ENCODE data around the gene ACIN1.

The ACIN1 gene, protein sequence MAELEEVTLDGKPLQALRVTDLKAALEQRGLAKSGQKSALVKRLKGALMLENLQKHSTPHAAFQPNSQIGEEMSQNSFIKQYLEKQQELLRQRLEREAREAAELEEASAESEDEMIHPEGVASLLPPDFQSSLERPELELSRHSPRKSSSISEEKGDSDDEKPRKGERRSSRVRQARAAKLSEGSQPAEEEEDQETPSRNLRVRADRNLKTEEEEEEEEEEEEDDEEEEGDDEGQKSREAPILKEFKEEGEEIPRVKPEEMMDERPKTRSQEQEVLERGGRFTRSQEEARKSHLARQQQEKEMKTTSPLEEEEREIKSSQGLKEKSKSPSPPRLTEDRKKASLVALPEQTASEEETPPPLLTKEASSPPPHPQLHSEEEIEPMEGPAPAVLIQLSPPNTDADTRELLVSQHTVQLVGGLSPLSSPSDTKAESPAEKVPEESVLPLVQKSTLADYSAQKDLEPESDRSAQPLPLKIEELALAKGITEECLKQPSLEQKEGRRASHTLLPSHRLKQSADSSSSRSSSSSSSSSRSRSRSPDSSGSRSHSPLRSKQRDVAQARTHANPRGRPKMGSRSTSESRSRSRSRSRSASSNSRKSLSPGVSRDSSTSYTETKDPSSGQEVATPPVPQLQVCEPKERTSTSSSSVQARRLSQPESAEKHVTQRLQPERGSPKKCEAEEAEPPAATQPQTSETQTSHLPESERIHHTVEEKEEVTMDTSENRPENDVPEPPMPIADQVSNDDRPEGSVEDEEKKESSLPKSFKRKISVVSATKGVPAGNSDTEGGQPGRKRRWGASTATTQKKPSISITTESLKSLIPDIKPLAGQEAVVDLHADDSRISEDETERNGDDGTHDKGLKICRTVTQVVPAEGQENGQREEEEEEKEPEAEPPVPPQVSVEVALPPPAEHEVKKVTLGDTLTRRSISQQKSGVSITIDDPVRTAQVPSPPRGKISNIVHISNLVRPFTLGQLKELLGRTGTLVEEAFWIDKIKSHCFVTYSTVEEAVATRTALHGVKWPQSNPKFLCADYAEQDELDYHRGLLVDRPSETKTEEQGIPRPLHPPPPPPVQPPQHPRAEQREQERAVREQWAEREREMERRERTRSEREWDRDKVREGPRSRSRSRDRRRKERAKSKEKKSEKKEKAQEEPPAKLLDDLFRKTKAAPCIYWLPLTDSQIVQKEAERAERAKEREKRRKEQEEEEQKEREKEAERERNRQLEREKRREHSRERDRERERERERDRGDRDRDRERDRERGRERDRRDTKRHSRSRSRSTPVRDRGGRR

GRCh38 chr14:23094666-23095195 is at the start of gene ACIN1:
Gene ACIN1 (minus strand): TSS chr14:23095136. CDS start chr14:23095112, 24 bp downstream.
- H3K9me3 Mint-ChIP-seq = no peaks in the 10 kb centered on the region
- peaks cover 30% of the 10 kb centered on the region for H3K4me1 Mint-ChIP-seq
- H3K27ac Mint-ChIP-seq = no peak within 1 kb of the TSS
- no peak within 1 kb of the TSS for H3K4me3 Mint-ChIP-seq
- peaks cover 32% of the 10 kb centered on the region for H3K36me3 Mint-ChIP-seq
- no peaks in the 10 kb centered on the region for H3K27me3 Mint-ChIP-seq
- ATAC-seq = peak; percentile 62

GRCh38 chr14:23143911-23144310 is 49.0 kb upstream of the ACIN1 start:
- H3K4me3 Mint-ChIP-seq = no peak overlapping the region
- H3K27me3 Mint-ChIP-seq = no peaks in the 10 kb centered on the region
- H3K9me3 Mint-ChIP-seq = peaks cover 3% of the 10 kb centered on the region
- no peaks in the 10 kb centered on the region for H3K36me3 Mint-ChIP-seq
- H3K4me1 Mint-ChIP-seq = no peaks in the 10 kb centered on the region
- H3K27ac Mint-ChIP-seq = no peak overlapping the region
- ATAC-seq = no peak

DNA sequence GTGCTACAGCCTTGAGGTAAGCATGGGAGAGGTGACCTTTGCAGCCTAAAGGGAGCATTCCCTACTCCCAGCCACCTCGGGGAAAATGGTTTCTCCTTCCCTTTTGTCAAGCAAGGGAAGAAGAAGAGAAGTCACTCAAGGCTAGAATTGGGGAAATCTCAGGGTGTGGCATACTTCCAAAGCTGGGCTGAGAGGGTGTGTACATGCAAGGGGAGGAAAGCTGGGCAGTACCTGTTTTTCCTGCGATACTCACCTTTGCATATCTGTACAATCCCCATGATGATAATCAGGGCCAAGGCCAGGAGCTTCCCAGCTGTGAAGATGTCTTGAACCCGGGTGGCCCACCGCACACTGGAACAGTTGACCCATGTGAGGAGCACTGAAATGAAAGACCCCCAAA is 47.9 kb upstream of the ACIN1 start:
- H3K9me3 Mint-ChIP-seq = no peaks in the 10 kb centered on the region
- no peaks in the 10 kb centered on the region for H3K36me3 Mint-ChIP-seq
- H3K4me3 Mint-ChIP-seq = no peak overlapping the region

GRCh38 chr14:23141706-23142444 is 46.9 kb upstream of the ACIN1 start:
- no peaks in the 10 kb centered on the region for H3K4me1 Mint-ChIP-seq
- no peaks in the 10 kb centered on the region for H3K36me3 Mint-ChIP-seq
- no peaks in the 10 kb centered on the region for H3K27me3 Mint-ChIP-seq
- H3K9me3 Mint-ChIP-seq = no peaks in the 10 kb centered on the region
- no peak overlapping the region for H3K27ac Mint-ChIP-seq
- H3K4me3 Mint-ChIP-seq = no peak overlapping the region
- ATAC-seq = no peak

More for the DNA sequence above, 47.9 kb upstream of the ACIN1 start:
- no peak for ATAC-seq
- Mint-ChIP-seq H3K27me3 (no peaks in the 10 kb centered on the region), H3K27ac (no peak overlapping the region), H3K4me1 (no peaks in the 10 kb centered on the region)

GRCh38 chr14:23140371-23140770 is 45.4 kb upstream of the ACIN1 start:
- Mint-ChIP-seq H3K9me3 (no peaks in the 10 kb centered on the region), H3K4me3 (no peak overlapping the region), H3K4me1 (no peaks in the 10 kb centered on the region), H3K27me3 (no peaks in the 10 kb centered on the region), H3K36me3 (no peaks in the 10 kb centered on the region), H3K27ac (no peak overlapping the region)
- ATAC-seq = no peak

DNA sequence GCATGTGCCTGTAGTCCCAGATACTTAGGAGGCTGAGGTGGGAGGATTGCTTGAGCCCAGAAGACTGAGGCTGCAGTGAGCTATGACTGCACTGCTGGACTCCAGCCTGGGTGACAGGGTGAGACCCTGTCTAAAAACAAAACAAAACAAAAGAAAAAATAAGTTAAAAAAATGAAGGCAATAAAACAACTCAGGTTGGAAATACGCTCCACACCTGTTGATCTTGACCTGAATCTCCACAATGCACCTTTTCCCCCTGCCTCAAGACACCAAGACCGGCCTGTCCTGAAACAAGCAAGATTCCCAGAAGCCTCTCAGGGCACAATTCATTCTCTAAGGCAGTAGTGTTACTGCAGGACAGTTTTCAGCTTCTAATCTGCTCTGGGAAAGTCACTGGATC is 44.9 kb upstream of the ACIN1 start:
- Mint-ChIP-seq H3K27ac (no peak overlapping the region), H3K36me3 (no peaks in the 10 kb centered on the region), H3K4me3 (no peak overlapping the region), H3K9me3 (no peaks in the 10 kb centered on the region), H3K4me1 (no peaks in the 10 kb centered on the region), H3K27me3 (no peaks in the 10 kb centered on the region)
- no peak for ATAC-seq

GRCh38 chr14:23137813-23138535 is 43.0 kb upstream of the ACIN1 start:
- Mint-ChIP-seq H3K36me3 (no peaks in the 10 kb centered on the region), H3K4me3 (no peak overlapping the region), H3K27ac (no peak overlapping the region), H3K4me1 (no peaks in the 10 kb centered on the region), H3K9me3 (no peaks in the 10 kb centered on the region), H3K27me3 (no peaks in the 10 kb centered on the region)
- ATAC-seq = no peak

- no peaks in the 10 kb centered on the region for H3K27me3 Mint-ChIP-seq
- no peaks in the 10 kb centered on the region for H3K4me1 Mint-ChIP-seq
- H3K36me3 Mint-ChIP-seq = no peaks in the 10 kb centered on the region
- H3K9me3 Mint-ChIP-seq = no peaks in the 10 kb centered on the region
- H3K4me3 Mint-ChIP-seq = no peak overlapping the region
- H3K27ac Mint-ChIP-seq = no peak overlapping the region
- ATAC-seq = peak; percentile 42
Measured at GRCh38 chr14:23137192-23137812, 42.4 kb upstream of the ACIN1 start.

GRCh38 chr14:23136566-23137133 is 41.7 kb upstream of the ACIN1 start:
- Mint-ChIP-seq H3K27ac (no peak overlapping the region), H3K9me3 (no peaks in the 10 kb centered on the region), H3K36me3 (no peaks in the 10 kb centered on the region), H3K4me3 (no peak overlapping the region), H3K27me3 (no peaks in the 10 kb centered on the region), H3K4me1 (no peaks in the 10 kb centered on the region)
- ATAC-seq = no peak

- no peaks in the 10 kb centered on the region for H3K27me3 Mint-ChIP-seq
- no peaks in the 10 kb centered on the region for H3K36me3 Mint-ChIP-seq
- H3K4me3 Mint-ChIP-seq = no peak overlapping the region
- H3K9me3 Mint-ChIP-seq = no peaks in the 10 kb centered on the region
- H3K27ac Mint-ChIP-seq = no peak overlapping the region
- H3K4me1 Mint-ChIP-seq = peaks cover 21% of the 10 kb centered on the region
- ATAC-seq = no peak
Measured at GRCh38 chr14:23132970-23133369, 38.0 kb upstream of the ACIN1 start.

DNA sequence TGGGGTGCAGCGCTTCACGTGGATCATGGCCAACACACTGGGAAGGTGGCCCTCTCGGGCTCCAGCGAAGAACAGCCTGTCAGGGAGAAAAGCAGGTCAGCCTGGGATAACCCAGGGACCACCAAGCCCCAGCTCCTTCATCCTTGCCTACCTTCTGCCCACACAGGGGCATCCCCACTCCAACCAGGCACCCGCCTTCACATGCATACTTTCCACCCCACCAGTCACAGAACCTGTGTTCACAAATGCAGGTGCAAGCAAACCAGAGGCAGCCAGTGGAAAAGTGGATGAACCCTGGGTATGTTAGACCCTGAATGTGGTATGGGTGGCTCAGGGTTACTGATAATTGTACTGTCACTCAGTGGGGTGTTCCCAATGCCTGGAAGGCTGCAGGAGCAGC is 36.5 kb upstream of the ACIN1 start:
- Mint-ChIP-seq H3K9me3 (no peaks in the 10 kb centered on the region), H3K36me3 (no peaks in the 10 kb centered on the region), H3K4me1 (peaks cover 24% of the 10 kb centered on the region), H3K4me3 (no peak overlapping the region), H3K27me3 (no peaks in the 10 kb centered on the region), H3K27ac (no peak overlapping the region)
- ATAC-seq = peak; percentile 37

DNA sequence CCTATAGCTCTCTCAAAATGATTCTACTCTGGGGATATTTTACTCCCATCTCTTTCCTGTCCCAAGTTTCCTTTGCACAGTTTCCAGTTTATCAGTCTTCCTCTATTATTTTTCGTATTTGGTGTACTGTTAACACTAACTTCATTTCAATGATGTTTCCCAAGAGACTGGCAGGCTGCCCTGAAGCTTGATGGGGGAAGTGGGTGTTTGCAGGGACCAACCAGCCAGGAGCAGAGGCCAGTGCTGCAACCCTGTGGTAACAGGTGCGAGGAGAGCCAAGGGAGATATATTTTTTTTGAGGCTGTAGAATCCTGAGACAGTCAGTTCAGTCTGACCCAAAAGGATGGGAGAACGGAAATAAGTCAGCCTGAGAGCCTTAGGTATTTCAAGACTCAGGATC is 35.9 kb upstream of the ACIN1 start:
- Mint-ChIP-seq H3K27ac (peak overlapping the region; percentile 2), H3K9me3 (no peaks in the 10 kb centered on the region), H3K4me3 (no peak overlapping the region), H3K36me3 (no peaks in the 10 kb centered on the region), H3K27me3 (no peaks in the 10 kb centered on the region), H3K4me1 (peaks cover 24% of the 10 kb centered on the region)
- ATAC-seq = no peak

DNA sequence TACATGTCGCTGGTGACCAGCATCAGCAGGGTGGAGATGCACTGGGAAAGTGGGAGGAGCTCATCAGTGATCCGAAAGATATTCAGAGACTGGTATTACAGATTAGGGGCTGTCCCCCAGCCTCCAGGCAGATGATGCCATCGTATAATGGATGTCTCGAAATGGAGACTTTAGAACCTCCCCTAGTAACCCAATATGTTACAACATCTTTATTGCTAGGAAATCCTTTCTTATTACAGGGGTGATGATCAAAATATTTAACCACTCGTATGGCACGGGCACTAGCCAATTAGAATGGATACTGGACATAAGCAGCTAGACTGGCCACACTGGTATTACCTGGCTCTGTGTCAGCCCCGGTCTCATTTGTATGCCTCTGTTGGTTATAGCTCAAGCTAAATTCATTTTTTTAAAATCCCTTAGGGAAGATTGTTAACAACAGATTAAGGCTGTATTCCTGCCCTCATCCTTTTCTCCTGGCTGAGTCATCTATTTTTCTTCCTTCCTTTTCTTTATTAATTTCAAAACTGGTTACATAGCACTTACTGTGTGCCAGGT is 34.9 kb upstream of the ACIN1 start:
- no peak for ATAC-seq
- no peaks in the 10 kb centered on the region for H3K27me3 Mint-ChIP-seq

More for the DNA sequence above, 34.9 kb upstream of the ACIN1 start:
- no peaks in the 10 kb centered on the region for H3K36me3 Mint-ChIP-seq
- peaks cover 24% of the 10 kb centered on the region for H3K4me1 Mint-ChIP-seq
- H3K27ac Mint-ChIP-seq = peak overlapping the region; percentile 2
- no peaks in the 10 kb centered on the region for H3K9me3 Mint-ChIP-seq
- no peak overlapping the region for H3K4me3 Mint-ChIP-seq

All from stimulated activated memory B cell treated with anti-CD40 and anti-IgM and Interleukin-4, amounts not matched to agents 10 μg/mL and 1 μg/mL and 100 μg/mL, for 72 hours (primary cell).